ENCODE data around the gene FRRS1L. TPM values are rescaled to one million over a fixed set of nuclear protein-coding genes. Genes with fewer than 3 reads are reported as not detected.
A peak's percentile ranks its signal among the peaks of the same experiment; 100 is the strongest.

The FRRS1L gene
- total and polyA plus RNA-seq, 2 of the 13 experiments (the other 11 are each of a cell fraction or from before 2014, with no cell fraction given), result 0.02 to 0.03 TPM

DNA sequence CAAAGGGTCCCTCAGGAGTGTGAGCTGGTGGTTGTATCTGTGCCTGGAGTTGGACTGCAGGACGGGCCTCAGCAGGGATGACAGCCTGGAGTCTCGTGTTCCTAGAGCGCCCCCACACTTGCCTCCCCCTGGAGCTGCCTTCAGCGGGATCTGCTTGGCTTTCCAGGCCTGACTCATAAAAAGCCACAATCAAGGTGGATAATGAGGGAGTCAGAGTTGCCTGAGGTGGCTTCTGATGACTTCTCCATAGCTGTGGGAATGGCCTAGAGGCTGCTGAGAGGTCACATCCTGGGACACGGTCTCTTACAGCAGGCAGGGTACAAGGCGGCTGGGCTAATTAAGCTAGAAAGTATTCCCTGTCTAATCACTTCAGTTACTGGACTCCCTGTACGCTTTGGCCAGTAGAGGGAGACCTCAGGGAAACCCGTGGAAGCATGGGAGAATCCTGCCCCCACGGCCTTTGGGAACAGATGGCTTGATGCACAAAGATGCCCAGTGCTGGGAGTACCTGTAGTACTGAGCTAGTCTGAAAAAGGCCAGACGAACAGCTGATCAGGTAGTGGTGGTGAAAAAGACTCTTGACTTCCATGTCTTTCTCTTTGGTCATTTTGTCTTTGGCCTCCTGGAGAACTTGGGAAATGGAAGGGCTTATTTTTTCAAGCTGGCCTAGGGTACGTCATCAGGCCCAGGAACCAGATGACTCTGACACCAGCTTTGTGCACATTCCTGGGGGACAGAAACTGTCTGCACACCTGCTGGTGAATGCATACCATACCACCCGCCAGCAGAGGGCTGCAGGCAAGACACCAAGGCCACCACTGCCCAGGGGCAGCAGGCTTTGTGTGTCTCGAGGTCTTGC, 16.1 kb upstream of the FRRS1L start (continued):
- TF ChIP-seq, protein P1, sequence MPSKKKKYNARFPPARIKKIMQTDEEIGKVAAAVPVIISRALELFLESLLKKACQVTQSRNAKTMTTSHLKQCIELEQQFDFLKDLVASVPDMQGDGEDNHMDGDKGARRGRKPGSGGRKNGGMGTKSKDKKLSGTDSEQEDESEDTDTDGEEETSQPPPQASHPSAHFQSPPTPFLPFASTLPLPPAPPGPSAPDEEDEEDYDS (CRISPR knock-in tag; IDR thresholded peaks at IDR 0.05), result peak; percentile 38; the same call in 1 of the 2 replicates
- TF ChIP-seq ZNF577 (CRISPR knock-in tag; IDR thresholded peaks at IDR 0.05; ENCODE audit: borderline replicate concordance, low read depth) (no peak), FOXM1 (CRISPR knock-in tag; IDR thresholded peaks at IDR 0.05) (no peak), TGIF2 (CRISPR knock-in tag; IDR thresholded peaks at IDR 0.05) (peak; percentile 88; the same call in 1 of the 2 replicates), EHMT2 (IDR thresholded peaks at IDR 0.05; ENCODE audit: borderline replicate concordance, low read depth, low read length) (peak; percentile 30; the same call in 1 of the 2 replicates), MTA1 (CRISPR knock-in tag; IDR thresholded peaks at IDR 0.05; ENCODE audit: borderline replicate concordance) (peak; percentile 0), ZNF644 (CRISPR knock-in tag; IDR thresholded peaks at IDR 0.05; ENCODE audit: low read depth) (peak; percentile 84), ZNF143 (CRISPR knock-in tag; IDR thresholded peaks at IDR 0.05) (peak; percentile 84), ZNF569 (CRISPR knock-in tag; IDR thresholded peaks at IDR 0.05; ENCODE audit: borderline replicate concordance) (no peak), ZNF230 (CRISPR knock-in tag; IDR thresholded peaks at IDR 0.05) (peak; percentile 35; the same call in 1 of the 2 replicates), SMAD1 (CRISPR knock-in tag; IDR thresholded peaks at IDR 0.05; ENCODE audit: borderline replicate concordance, low read depth) (0 out of 2 replicates have a peak, but pooled peaks have one; percentile 21), RXRA (CRISPR knock-in tag; IDR thresholded peaks at IDR 0.05) (0 out of 2 replicates have a peak, but pooled peaks have one; percentile 35), ZNF574 (CRISPR knock-in tag; IDR thresholded peaks at IDR 0.05) (peak; percentile 92), ZZZ3 (CRISPR knock-in tag; IDR thresholded peaks at IDR 0.05; ENCODE audit: borderline replicate concordance) (0 out of 2 replicates have a peak, but pooled peaks have one; percentile 33), REPIN1 (CRISPR knock-in tag; IDR thresholded peaks at IDR 0.05; ENCODE audit: borderline replicate concordance, low read depth) (0 out of 2 replicates have a peak, but pooled peaks have one; percentile 56), ZNF335 (CRISPR knock-in tag; IDR thresholded peaks at IDR 0.05) (no peak), YEATS2 (CRISPR knock-in tag; IDR thresholded peaks at IDR 0.05; ENCODE audit: borderline replicate concordance) (0 out of 2 replicates have a peak, but pooled peaks have one; percentile 24), ZNF274 (CRISPR knock-in tag; IDR thresholded peaks at IDR 0.05) (no peak), ZMYM3 (CRISPR knock-in tag; IDR thresholded peaks at IDR 0.05) (no peak; the same call in none of the 2 replicates), ZFY (CRISPR knock-in tag; IDR thresholded peaks at IDR 0.05) (peak; percentile 46)
- TF ChIP-seq, protein P2, sequence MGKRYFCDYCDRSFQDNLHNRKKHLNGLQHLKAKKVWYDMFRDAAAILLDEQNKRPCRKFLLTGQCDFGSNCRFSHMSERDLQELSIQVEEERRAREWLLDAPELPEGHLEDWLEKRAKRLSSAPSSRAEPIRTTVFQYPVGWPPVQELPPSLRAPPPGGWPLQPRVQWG (CRISPR knock-in tag; IDR thresholded peaks at IDR 0.05; ENCODE audit: borderline replicate concordance, low read depth), result no peak
- TF ChIP-seq, protein P3, sequence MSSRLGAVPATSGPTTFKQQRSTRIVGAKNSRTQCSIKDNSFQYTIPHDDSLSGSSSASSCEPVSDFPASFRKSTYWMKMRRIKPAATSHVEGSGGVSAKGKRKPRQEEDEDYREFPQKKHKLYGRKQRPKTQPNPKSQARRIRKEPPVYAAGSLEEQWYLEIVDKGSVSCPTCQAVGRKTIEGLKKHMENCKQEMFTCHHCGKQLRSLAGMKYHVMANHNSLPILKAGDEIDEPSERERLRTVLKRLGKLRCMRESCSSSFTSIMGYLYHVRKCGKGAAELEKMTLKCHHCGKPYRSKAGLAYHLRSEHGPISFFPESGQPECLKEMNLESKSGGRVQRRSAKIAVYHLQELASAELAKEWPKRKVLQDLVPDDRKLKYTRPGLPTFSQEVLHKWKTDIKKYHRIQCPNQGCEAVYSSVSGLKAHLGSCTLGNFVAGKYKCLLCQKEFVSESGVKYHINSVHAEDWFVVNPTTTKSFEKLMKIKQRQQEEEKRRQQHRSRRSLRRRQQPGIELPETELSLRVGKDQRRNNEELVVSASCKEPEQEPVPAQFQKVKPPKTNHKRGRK (CRISPR knock-in tag; IDR thresholded peaks at IDR 0.05), result 0 out of 2 replicates have a peak, but pooled peaks have one; percentile 46

All from HepG2 (cell line).